Putamen (tissue), 1 donor: ENCODE results near the gene FRAT1.

ENCODE experiments used
- DNase-seq: peaks from one replicate; pipeline ENCODE4 v3.0.0-alpha.2; 2016; ENCODE audit warnings: low spot score

The FRAT1 gene

DNA sequence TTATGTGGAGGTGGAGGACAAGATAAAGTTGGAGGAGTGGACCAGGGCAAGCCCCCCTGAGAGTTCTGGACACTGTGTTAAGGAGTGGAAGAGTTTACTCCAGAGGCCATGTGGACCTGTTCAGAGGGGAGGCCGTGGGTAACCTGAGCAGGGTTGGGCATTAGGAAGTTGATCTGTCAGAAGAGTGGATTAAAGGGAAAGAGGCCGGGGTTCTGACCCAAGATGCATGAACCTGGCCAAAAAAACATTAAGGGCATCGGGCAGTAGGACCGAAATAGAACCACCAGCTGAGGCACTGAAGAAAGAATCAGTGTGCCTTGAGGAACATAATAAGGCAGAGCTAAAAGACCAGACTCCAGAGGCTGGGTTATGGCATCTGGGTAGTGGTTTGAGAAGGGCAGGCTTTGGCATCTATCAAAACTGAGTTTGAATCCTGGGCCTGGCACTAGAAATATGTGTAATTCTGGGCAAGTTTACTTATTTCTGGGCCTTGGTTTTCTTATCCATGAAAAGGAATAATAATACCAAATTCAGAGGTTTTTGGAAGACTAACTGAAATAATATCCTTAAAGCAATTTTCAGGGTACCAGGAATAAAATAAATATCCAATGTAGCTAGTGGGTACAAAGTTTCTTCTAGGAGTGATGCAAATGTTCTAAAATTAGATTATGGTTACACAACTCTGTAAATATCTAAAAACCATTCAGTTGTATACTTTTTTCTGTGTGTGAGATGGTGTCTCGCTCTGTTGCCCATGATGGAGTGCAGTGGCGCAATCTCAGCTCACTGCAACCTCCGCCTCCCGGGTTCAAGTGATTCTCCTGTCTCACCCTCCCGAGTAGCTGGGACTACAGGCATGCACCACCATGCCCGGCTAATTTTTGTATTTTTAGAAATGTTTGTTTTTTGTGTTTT is 10.9 kb upstream of the FRAT1 start:
- DNase-seq, result no peak

GRCh38 chr10:97311111-97311626 is 7.9 kb upstream of the FRAT1 start:
- no peak for DNase-seq

DNA sequence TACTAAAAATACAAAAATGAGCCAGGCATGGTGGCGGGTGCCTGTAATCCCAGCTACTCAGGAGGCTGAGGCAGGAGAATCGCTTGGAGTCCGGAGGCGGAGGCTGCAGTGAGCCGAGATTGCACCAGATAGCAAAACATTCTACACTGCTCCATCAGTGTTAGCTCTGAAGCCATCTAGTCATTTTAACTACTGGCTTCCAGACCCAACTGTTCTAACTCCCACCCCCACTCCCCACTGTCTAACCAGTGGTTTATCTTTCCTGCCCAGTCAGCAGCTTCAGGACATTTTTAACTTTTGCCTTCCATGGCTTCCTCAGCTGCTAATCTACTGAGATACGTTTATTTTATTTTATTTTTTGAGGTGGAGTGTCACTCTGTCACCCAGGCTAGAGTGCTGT is 6.2 kb upstream of the FRAT1 start:
- no peak for DNase-seq

GRCh38 chr10:97314671-97315070 is 4.4 kb upstream of the FRAT1 start:
- DNase-seq, result no peak

- DNase-seq, result no peak
These were observed 804 bp downstream of the FRAT1 start for GRCh38 chr10:97319671-97320479.

GRCh38 chr10:97320480-97321031 is 1.5 kb downstream of the FRAT1 start:
- DNase-seq, result no peak

- no peak for DNase-seq
These were observed 2.1 kb downstream of the FRAT1 start for GRCh38 chr10:97321032-97321803.

- DNase-seq, result no peak
These were observed 2.7 kb downstream of the FRAT1 start for GRCh38 chr10:97321804-97322190.

- DNase-seq, result no peak
These were observed 4.4 kb downstream of the FRAT1 start for GRCh38 chr10:97323501-97323900.

- DNase-seq, result peak; percentile 80
These were observed 6.7 kb downstream of the FRAT1 start for GRCh38 chr10:97325754-97326153.

DNA sequence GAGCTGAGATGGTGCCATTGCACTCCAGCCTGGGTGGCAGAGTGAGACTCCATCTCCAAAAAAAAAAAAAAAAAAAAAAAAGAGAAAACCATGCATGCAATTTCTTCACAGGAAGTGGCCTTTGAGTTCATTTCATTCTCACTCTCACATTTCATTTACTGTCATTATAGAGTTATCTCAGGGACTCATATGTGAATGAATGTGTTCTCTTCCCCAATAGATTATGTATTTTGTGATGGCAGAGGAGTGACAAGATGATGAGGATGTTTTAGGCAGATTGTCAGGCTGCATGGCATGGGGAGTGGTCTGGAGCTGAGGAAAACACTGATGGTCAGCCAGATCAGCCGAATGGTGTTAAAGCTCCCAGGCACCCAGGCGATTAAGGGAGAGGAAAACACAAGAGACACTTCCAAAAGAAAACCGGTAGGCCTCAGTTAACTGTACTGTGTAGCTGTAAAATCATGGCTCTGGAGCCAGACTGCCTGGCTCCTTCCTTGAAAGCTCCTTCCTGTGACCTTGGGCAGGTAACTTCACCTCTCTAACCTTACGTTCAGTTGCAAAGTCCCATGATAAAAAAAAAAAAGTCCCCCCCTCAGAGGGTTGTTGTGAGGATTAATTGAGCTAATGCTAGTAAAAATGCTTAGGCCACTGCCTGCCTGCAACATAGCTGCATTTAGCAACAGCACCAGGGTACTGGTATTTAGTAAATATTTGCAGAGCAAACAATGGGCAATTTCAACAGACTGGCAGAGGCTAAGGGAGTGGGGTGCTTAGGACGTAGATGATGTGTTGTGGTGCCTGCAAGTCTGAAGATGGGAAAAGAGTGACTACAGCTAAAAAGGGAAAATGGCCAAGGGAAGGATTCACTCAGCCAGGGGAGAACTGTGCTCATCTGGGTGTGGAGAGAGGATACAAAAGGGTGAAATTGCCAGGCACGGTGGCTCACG is 8.6 kb downstream of the FRAT1 start:
- no peak for DNase-seq

GRCh38 chr10:97328646-97329453 is 9.8 kb downstream of the FRAT1 start:
- no peak for DNase-seq

DNA sequence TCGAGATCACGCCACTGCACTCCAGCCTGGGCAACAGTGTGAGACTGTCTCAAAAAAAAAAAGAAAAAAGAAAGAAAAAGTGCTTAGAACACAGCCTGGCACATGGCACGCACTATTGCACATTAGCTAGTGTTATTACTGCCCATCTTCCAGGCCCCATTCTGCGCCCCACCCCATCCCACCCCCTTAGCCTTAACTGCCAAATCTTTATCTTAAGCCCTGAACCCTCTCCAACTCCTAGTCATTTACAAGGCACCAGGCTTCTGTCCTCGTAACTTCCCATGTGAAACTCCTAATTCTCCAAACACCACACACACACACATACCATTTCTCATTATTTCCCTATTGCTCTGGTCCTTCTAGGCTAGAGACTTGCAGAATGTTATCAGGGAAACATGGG is 10.7 kb downstream of the FRAT1 start:
- DNase-seq, result no peak

DNA sequence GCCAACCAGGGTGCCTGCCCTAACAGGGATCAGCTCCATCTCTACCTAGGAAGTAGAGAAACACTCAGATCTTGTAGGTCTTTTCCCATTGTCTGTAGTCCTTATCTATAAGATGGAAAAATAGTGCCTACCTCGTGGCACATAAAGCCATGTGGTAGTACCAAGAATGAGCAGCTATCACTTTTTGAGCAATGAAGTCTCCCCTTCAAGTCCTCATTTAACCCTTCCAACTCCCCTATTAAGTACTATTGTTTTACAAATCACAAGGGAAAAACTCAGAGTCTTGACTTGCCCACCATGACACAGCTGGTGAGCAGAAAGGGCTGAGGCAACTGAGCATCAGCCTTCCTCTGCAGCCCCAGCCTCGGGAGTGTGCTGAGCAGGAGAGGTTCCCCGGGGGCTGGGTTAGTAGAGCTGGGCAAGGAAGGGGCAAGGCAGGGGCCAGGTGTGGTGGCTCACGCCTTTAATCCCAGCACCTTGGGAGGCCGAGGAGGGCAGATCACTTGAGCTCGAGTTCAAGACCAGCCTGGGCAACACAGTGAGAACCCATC is 12.2 kb downstream of the FRAT1 start:
- no peak for DNase-seq

GRCh38 chr10:97332591-97333350 is 13.7 kb downstream of the FRAT1 start:
- DNase-seq, result peak; percentile 70

DNA sequence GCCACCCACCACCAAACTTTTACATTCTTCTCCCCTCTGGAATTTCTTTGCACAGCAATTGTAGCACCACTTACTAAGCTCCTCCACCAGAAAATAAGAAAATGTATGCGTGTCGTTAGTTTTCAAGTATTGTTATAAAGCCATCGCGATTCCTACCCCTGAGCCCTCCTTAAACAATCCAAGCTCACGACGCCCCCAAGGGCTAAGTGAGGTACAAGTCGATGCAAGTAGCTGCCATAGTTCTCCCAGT is 14.2 kb downstream of the FRAT1 start:
- DNase-seq, result no peak

DNA sequence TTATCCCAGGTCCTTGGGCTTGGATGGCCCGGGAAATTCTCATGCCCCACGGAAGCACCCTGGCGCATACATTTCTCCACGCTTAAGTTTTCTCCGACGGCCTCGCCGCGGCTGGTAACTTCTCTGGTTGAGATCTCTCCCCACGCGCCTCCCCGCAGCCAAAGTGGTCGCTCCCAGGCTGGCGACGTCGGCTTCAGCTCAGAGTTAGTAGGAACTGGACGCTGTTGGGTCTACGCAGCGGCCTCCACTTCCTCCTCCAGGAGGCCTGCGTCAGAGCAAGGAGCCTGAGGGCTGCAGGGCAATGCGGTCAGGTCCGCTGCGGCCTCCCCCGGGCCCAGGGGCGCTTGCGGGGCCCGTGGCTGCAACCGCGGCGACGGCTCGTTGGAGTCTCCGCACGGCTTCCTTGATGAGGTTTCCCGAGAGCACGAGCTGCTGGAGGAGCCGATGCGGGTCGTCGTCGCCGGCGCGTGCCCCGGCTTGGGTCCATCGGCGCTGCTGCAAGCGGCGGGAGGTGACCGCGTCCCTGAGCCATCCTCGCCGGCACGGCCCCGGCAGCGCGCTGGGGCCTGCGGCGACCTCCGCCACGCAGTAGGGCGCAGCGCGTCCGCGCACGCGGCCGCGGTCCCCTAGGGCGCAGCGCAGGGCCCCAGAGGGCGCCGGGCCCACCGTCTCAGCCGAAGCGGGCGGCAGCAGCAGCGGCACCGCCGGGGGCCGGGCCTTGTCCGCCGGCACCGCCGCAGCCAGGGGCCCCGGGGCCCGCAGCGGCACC is 14.7 kb downstream of the FRAT1 start:
- DNase-seq, result no peak
